ENCODE results near the gene RMDN2. TPM values are rescaled to one million over a fixed set of nuclear protein-coding genes. Genes with fewer than 3 reads are reported as not detected.
"Not testable (repeated sequence)": the region's sequence is repeated elsewhere in the genome, so short reads cannot be mapped to it uniquely, and the experiment has no call there.

The RMDN2 gene
- total RNA-seq, 3 donors from 2014 or later (not counting 1 experiment from before 2014, with no cell fraction given), result 8.4 to 10.9 (median 8.4) TPM

- no peaks in the 10 kb centered on the region for H3K9me3 Mint-ChIP-seq
- no peaks in the 10 kb centered on the region for H3K36me3 Mint-ChIP-seq
- no peak overlapping the region for H3K27ac Mint-ChIP-seq
- Histone ChIP-seq H3K4me1 (ENCODE audit: control insufficient read depth, insufficient read depth, low read length) (no peaks in the 10 kb centered on the region), H3K27ac (ENCODE audit: low read length) (no peak overlapping the region), H3K27me3 (ENCODE audit: control insufficient read depth, insufficient read depth, low read length) (no peaks in the 10 kb centered on the region), H3K4me3 (ENCODE audit: low read length) (no peak overlapping the region), H3K9me3 (ENCODE audit: control insufficient read depth, insufficient read depth, low read length) (no peaks in the 10 kb centered on the region), H3K36me3 (ENCODE audit: control insufficient read depth, insufficient read depth, low read length) (no peaks in the 10 kb centered on the region)
- 95% methylated on average over 2 of the region's 3 CpGs for WGBS (ENCODE audit: insufficient coverage)
- TF ChIP-seq, protein P1, sequence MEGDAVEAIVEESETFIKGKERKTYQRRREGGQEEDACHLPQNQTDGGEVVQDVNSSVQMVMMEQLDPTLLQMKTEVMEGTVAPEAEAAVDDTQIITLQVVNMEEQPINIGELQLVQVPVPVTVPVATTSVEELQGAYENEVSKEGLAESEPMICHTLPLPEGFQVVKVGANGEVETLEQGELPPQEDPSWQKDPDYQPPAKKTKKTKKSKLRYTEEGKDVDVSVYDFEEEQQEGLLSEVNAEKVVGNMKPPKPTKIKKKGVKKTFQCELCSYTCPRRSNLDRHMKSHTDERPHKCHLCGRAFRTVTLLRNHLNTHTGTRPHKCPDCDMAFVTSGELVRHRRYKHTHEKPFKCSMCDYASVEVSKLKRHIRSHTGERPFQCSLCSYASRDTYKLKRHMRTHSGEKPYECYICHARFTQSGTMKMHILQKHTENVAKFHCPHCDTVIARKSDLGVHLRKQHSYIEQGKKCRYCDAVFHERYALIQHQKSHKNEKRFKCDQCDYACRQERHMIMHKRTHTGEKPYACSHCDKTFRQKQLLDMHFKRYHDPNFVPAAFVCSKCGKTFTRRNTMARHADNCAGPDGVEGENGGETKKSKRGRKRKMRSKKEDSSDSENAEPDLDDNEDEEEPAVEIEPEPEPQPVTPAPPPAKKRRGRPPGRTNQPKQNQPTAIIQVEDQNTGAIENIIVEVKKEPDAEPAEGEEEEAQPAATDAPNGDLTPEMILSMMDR (IDR thresholded peaks at IDR 0.05), result no peak
- no peak for ATAC-seq
- no peaks in the 10 kb centered on the region for H3K4me1 Mint-ChIP-seq
- no peaks in the 10 kb centered on the region for H3K27me3 Mint-ChIP-seq (ENCODE audit: low read depth in 2 of 2)
- intact Hi-C loops (cut with micrococcal nuclease), result no loop called here
- no peak overlapping the region for H3K4me3 Mint-ChIP-seq
- DNase-seq, result no peak
Measured at GRCh38 chr2:37992601-37993000, 67.5 kb downstream of the RMDN2 start.

- intact Hi-C loops (cut with micrococcal nuclease), result no loop called here
- Histone ChIP-seq H3K9me3 (ENCODE audit: control insufficient read depth, insufficient read depth, low read length) (no peaks in the 10 kb centered on the region), H3K4me1 (ENCODE audit: control insufficient read depth, insufficient read depth, low read length) (no peaks in the 10 kb centered on the region), H3K4me3 (ENCODE audit: low read length) (no peak overlapping the region), H3K27ac (ENCODE audit: low read length) (no peak overlapping the region), H3K36me3 (ENCODE audit: control insufficient read depth, insufficient read depth, low read length) (peaks cover 4% of the 10 kb centered on the region), H3K27me3 (ENCODE audit: control insufficient read depth, insufficient read depth, low read length) (no peaks in the 10 kb centered on the region)
- no peak for ATAC-seq
- TF ChIP-seq, protein P1 (IDR thresholded peaks at IDR 0.05), result no peak
- 100% methylated on average over 1 of the region's 3 CpGs for WGBS (ENCODE audit: insufficient coverage)
- DNase-seq, result no peak
- Mint-ChIP-seq H3K4me1 (no peaks in the 10 kb centered on the region), H3K27me3 (ENCODE audit: low read depth in 2 of 2) (no peaks in the 10 kb centered on the region), H3K4me3 (no peak overlapping the region), H3K27ac (no peak overlapping the region), H3K36me3 (no peaks in the 10 kb centered on the region), H3K9me3 (no peaks in the 10 kb centered on the region)
Measured at GRCh38 chr2:37993143-37993542, 68.1 kb downstream of the RMDN2 start.

GRCh38 chr2:37997629-37998028 lies 72.5 kb downstream of the RMDN2 start:
- DNase-seq, result no peak
- H3K4me3 Mint-ChIP-seq, result no peak overlapping the region
- intact Hi-C loops (cut with micrococcal nuclease), result no loop called here
- Histone ChIP-seq H3K36me3 (ENCODE audit: control insufficient read depth, insufficient read depth, low read length) (peaks cover 8% of the 10 kb centered on the region), H3K4me3 (ENCODE audit: low read length) (no peak overlapping the region), H3K9me3 (ENCODE audit: control insufficient read depth, insufficient read depth, low read length) (peaks cover 4% of the 10 kb centered on the region), H3K4me1 (ENCODE audit: control insufficient read depth, insufficient read depth, low read length) (no peaks in the 10 kb centered on the region), H3K27ac (ENCODE audit: low read length) (no peak overlapping the region), H3K27me3 (ENCODE audit: control insufficient read depth, insufficient read depth, low read length) (no peaks in the 10 kb centered on the region)
- TF ChIP-seq, protein P1 (IDR thresholded peaks at IDR 0.05), result no peak
- no peaks in the 10 kb centered on the region for H3K27me3 Mint-ChIP-seq (ENCODE audit: low read depth in 2 of 2)
- 100% methylated on average over 1 of the region's 1 CpG for WGBS (ENCODE audit: insufficient coverage)
- H3K4me1 Mint-ChIP-seq, result no peaks in the 10 kb centered on the region
- H3K36me3 Mint-ChIP-seq, result peaks cover 16% of the 10 kb centered on the region
- H3K9me3 Mint-ChIP-seq, result peaks cover 2 to 4% of the 10 kb centered on the region in 2 donors
- ATAC-seq, result no peak
- H3K27ac Mint-ChIP-seq, result no peak overlapping the region

DNA sequence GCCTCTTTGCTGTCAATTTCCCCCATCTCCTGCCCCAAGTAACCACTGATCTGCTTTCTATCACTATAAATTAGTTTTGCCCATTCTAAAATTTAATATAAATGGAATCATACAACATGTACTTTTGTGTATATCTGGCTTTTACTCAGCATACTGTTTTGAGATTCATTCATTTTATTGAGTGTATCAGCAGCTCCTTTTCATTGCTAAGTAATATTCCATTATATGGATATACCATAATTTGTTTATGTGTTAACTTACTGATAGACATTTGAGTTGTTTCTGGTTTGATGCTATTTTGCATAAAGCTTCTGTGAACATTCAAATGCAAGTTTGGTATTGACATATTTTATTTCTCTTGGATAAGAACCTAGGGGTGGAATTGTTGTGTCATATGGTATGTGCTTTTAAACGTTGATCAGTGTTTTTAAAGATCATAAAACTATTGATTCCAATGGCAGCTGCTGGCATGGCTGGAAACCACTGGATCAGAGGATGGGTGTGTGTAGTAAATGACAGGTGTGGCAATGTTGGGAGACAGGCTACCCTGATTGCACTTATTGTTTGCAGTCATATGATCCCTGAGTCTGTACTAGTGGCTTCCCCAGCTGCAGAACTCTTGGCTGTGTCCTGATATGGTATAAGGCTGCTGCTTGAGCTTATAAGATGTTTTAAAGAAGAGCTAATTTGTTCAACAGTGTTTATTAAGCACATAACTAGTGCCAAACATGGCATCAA lies 75.6 kb downstream of the RMDN2 start:
- Histone ChIP-seq H3K36me3 (ENCODE audit: control insufficient read depth, insufficient read depth, low read length) (peaks cover 8% of the 10 kb centered on the region), H3K27me3 (ENCODE audit: control insufficient read depth, insufficient read depth, low read length) (no peaks in the 10 kb centered on the region), H3K27ac (ENCODE audit: low read length) (no peak overlapping the region), H3K9me3 (ENCODE audit: control insufficient read depth, insufficient read depth, low read length) (peaks cover 4% of the 10 kb centered on the region), H3K4me1 (ENCODE audit: control insufficient read depth, insufficient read depth, low read length) (no peaks in the 10 kb centered on the region), H3K4me3 (ENCODE audit: low read length) (no peak overlapping the region)
- Mint-ChIP-seq H3K9me3 (peaks cover 2 to 4% of the 10 kb centered on the region in 2 donors), H3K4me1 (no peaks in the 10 kb centered on the region), H3K4me3 (no peak overlapping the region), H3K36me3 (peaks cover 16% of the 10 kb centered on the region), H3K27ac (no peak overlapping the region), H3K27me3 (ENCODE audit: low read depth in 2 of 2) (no peaks in the 10 kb centered on the region)
- TF ChIP-seq, protein P1 (IDR thresholded peaks at IDR 0.05), result no peak
- WGBS (ENCODE audit: insufficient coverage), result 88% methylated on average over 1 of the region's 1 CpG
- DNase-seq (no peak), ATAC-seq (no peak)
- intact Hi-C loops (cut with micrococcal nuclease), result no loop called here

DNA sequence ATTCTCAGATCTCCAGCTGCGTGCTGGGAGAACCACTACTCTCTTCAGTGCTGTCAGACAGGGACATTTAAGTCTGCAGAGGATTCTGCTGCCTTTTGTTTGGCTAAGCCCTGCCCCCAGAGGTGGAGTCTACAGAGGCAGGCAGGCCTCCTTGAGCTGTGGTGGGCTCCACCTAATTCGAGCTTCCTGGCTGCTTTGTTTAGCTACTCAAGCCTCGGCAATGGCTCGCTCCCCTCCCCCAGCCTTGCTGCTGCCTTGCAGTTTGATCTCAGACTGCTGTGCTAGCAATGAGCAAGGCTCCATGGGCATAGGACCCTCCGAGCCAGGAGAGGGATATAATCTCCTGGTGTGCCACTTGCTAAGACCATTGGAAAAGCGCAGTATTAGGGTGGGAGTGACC lies 85.1 kb downstream of the RMDN2 start:
- H3K4me3 Mint-ChIP-seq; H3K27me3 Mint-ChIP-seq (ENCODE audit: low read depth in 2 of 2); H3K36me3 ChIP-seq (ENCODE audit: control insufficient read depth, insufficient read depth, low read length); intact Hi-C loops (cut with micrococcal nuclease); H3K9me3 ChIP-seq (ENCODE audit: control insufficient read depth, insufficient read depth, low read length); H3K36me3 Mint-ChIP-seq; H3K9me3 Mint-ChIP-seq; H3K27me3 ChIP-seq (ENCODE audit: control insufficient read depth, insufficient read depth, low read length); H3K27ac ChIP-seq (ENCODE audit: low read length); ATAC-seq; H3K27ac Mint-ChIP-seq; DNase-seq; H3K4me3 ChIP-seq (ENCODE audit: low read length); H3K4me1 ChIP-seq (ENCODE audit: control insufficient read depth, insufficient read depth, low read length); H3K4me1 Mint-ChIP-seq: not testable (repeated sequence)
- WGBS (ENCODE audit: insufficient coverage), result 85% methylated on average over 6 of the region's 6 CpGs

Measured in natural killer cell (primary cell).